IPS-20b (cell line): ENCODE results near the gene SPATS2L.

ENCODE experiments used
- H3K27ac ChIP-seq: one replicate; pipeline ENCODE4 v1.5.1; 2013; ENCODE audit warnings: low read length
- H3K27me3 ChIP-seq: 2 replicates; pipeline ENCODE4 v1.6.1; 2013; ENCODE audit warnings: mild to moderate bottlenecking, low read length, inconsistent platforms; ENCODE audit not compliant: insufficient read depth
- H3K36me3 ChIP-seq: 2 replicates; pipeline ENCODE4 v1.6.1; 2013; ENCODE audit warnings: low read depth, mild to moderate bottlenecking, inconsistent platforms, low read length, moderate library complexity; ENCODE audit not compliant: insufficient read depth
- H3K4me1 ChIP-seq: 2 replicates; pipeline ENCODE4 v1.6.1; 2013; ENCODE audit warnings: mild to moderate bottlenecking, control low read depth, inconsistent platforms, low read length, moderate library complexity; ENCODE audit not compliant: insufficient read depth
- H3K4me3 ChIP-seq: 2 replicates; pipeline ENCODE4 v1.5.1; 2013; ENCODE audit warnings: mild to moderate bottlenecking, low read length, inconsistent platforms
- H3K9ac ChIP-seq: 2 replicates; pipeline ENCODE4 v1.6.1; 2013; ENCODE audit warnings: low read depth, mild to moderate bottlenecking, inconsistent platforms, low read length, moderate library complexity
- H3K9me3 ChIP-seq: 2 replicates; pipeline ENCODE4 v1.6.1; 2013; ENCODE audit warnings: mild to moderate bottlenecking, low read depth, low read length, inconsistent platforms; ENCODE audit not compliant: insufficient read depth

The SPATS2L gene

DNA sequence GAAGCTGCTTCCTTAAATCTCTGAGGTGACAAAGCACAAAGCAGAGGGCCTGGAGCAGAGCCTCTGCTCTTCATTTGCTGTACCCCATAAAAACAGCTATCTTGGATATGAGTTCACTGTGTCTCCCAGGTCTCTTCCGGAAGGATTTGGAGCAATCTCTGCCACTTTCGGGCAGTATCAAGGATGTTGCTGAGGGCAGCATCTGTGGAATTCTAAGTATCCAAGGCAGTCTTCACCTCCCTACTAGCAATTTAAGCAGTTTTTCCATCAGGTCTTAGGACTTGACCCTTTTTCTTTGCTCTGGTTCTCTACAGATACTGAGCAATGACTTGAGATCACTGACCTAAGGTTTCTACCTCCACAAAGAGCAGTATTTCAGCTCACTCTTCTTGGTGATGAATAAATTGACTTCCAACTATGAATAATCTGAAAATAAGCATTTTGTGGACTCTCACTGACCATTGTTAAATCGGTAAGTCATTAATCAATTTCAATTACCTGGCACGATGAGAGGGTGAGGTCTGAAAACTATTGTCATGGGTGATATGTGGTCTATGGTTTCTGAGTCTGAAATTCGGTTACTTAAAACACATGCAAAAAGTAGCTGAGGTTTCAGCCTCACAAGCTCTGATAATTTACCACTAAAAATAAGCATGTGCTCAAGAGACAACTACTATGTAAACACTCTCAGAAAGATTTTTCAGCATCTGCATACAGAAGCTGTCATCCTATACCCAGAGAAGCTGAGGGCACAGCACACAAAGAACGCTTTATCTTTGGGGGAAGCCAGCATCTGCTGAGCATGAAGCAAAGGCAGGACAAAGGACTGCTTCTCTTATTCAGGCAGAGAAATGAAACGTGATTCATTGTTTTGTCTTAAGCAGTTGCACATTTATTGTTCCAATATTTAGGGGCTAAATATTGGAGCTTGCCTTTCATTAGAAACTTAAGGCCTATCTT, 32.1 kb upstream of the SPATS2L start:
- no peaks in the 10 kb centered on the region for H3K27me3 ChIP-seq
- H3K4me1 ChIP-seq: 0 out of 2 replicates have a peak, but pooled peaks cover 2% of the 10 kb centered on the region
- H3K9me3 ChIP-seq: no peaks in the 10 kb centered on the region
- H3K9ac ChIP-seq: no peak overlapping the region
- H3K27ac ChIP-seq: no peak overlapping the region
- H3K36me3 ChIP-seq: no peaks in the 10 kb centered on the region
- H3K4me3 ChIP-seq: no peak overlapping the region

GRCh38 chr2:200275295-200276013, 31.0 kb upstream of the SPATS2L start:
- H3K27ac ChIP-seq: no peak overlapping the region

DNA sequence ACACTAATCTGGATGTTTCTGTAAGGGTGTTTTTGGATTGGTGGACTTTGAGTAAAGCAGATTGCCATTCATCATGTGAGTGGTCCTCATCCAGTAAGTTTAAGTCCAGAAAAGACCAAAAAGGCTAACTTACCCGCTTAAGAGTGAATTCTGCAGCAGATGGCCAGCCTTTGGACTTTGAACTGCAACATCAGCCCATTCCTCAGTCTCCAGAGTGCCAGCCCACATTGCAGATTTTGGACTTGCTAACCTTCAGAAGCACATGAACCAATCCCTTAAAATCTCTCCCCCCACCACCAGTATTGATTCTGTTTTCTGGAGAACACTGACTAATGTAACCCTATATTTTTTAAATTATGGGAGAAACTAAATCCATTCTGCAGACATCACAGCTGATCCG, 30.0 kb upstream of the SPATS2L start:
- Histone ChIP-seq H3K9me3 (no peaks in the 10 kb centered on the region), H3K4me3 (no peak overlapping the region), H3K36me3 (no peaks in the 10 kb centered on the region), H3K27ac (no peak overlapping the region), H3K9ac (no peak overlapping the region), H3K4me1 (0 out of 2 replicates have a peak, but pooled peaks cover 2% of the 10 kb centered on the region), H3K27me3 (no peaks in the 10 kb centered on the region)

More at GRCh38 chr2:200275295-200276013, 31.0 kb upstream of the SPATS2L start:
- H3K27me3 ChIP-seq: no peaks in the 10 kb centered on the region
- H3K9ac ChIP-seq: no peak overlapping the region
- H3K4me3 ChIP-seq: no peak overlapping the region
- no peaks in the 10 kb centered on the region for H3K36me3 ChIP-seq
- H3K9me3 ChIP-seq: no peaks in the 10 kb centered on the region
- H3K4me1 ChIP-seq: 0 out of 2 replicates have a peak, but pooled peaks cover 2% of the 10 kb centered on the region

DNA sequence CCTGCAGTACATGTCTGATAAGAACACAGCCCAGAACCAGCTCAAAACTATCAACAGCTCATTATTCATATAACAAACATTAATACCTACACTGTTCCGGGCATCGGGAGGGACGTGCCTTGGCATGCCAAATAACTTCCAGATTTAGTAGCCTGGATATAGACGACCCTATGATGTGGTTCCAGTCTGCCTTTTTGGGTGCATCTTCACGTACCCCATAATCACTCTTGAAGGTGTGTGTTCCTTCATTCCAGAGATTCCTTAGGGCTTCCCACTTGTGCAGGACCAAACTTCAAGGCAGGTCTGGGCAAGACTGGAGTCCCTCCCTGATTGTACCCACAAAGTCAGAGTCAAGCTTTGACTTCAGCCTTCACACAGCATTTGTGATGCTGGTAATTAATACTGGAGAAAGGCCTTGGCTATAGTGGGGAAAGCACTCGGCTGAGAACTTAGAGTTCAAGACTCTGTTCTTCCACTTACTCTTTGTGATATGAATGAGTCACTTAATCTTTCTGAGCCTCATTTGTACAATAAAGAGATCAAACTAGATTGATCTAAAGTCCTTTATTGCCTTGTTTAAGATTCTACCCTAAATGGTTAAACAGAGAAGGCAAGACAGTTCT, 27.7 kb upstream of the SPATS2L start:
- Histone ChIP-seq H3K27ac (no peak overlapping the region), H3K36me3 (no peaks in the 10 kb centered on the region), H3K4me3 (no peak overlapping the region), H3K27me3 (no peaks in the 10 kb centered on the region), H3K4me1 (0 out of 2 replicates have a peak, but pooled peaks cover 2% of the 10 kb centered on the region), H3K9me3 (no peaks in the 10 kb centered on the region), H3K9ac (no peak overlapping the region)

GRCh38 chr2:200279857-200280256, 26.6 kb upstream of the SPATS2L start:
- Histone ChIP-seq H3K27ac (no peak overlapping the region), H3K36me3 (no peaks in the 10 kb centered on the region), H3K27me3 (no peaks in the 10 kb centered on the region), H3K4me3 (no peak overlapping the region), H3K9ac (no peak overlapping the region), H3K9me3 (no peaks in the 10 kb centered on the region), H3K4me1 (no peaks in the 10 kb centered on the region)

DNA sequence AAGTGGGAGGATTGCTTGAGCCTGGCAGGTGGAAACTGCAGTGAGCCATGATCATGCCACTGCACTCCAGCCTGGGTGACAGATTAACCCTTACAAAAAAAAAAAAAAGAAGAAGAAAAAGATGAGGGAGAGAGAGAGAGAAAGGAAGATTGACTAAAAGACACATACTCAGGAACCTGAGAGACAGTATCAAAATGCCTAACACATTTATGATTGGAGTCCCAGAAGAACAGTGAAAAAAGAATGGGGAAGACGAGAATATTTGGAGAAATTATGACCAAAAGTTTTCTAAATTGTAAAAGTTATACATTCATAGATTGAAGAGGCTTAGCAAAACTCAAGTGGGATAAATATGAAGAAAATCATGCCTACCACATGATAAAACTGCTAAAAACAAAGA, 19.9 kb upstream of the SPATS2L start:
- Histone ChIP-seq H3K27ac (no peak overlapping the region), H3K4me1 (no peaks in the 10 kb centered on the region), H3K36me3 (no peaks in the 10 kb centered on the region), H3K27me3 (no peaks in the 10 kb centered on the region), H3K9ac (no peak overlapping the region), H3K4me3 (no peak overlapping the region), H3K9me3 (no peaks in the 10 kb centered on the region; the same call in 1 of the 2 replicates)

- Histone ChIP-seq H3K27ac (no peak overlapping the region), H3K4me1 (no peaks in the 10 kb centered on the region), H3K9ac (no peak overlapping the region), H3K4me3 (no peak overlapping the region), H3K36me3 (no peaks in the 10 kb centered on the region), H3K27me3 (no peaks in the 10 kb centered on the region), H3K9me3 (no peaks in the 10 kb centered on the region; the same call in 1 of the 2 replicates)
Observed at GRCh38 chr2:200288670-200289429, 17.6 kb upstream of the SPATS2L start.

GRCh38 chr2:200296118-200296517, 10.4 kb upstream of the SPATS2L start:
- Histone ChIP-seq H3K4me3 (no peak overlapping the region), H3K36me3 (no peaks in the 10 kb centered on the region), H3K9ac (no peak overlapping the region), H3K9me3 (no peaks in the 10 kb centered on the region), H3K4me1 (no peaks in the 10 kb centered on the region), H3K27me3 (no peaks in the 10 kb centered on the region), H3K27ac (no peak overlapping the region)

DNA sequence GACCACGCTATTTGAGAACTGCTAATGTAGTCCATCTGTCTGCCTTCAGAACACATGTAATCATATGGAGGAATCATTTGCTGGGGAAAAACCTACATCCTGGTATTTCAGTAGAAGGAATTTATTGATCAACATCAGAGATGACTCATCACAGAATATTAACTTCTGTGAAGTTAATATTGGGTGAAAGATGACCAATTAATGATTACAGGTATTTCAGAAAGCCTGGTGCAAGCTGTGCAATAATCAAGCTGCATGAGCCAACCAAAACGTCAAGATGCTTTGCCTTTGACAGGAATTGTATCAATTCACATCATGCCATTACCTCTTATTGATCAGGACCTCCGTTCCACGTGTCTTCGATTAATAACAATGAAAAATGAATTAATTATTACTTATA, 9.4 kb upstream of the SPATS2L start:
- no peak overlapping the region for H3K9ac ChIP-seq
- H3K27ac ChIP-seq: no peak overlapping the region
- H3K9me3 ChIP-seq: no peaks in the 10 kb centered on the region
- H3K4me1 ChIP-seq: no peaks in the 10 kb centered on the region
- H3K27me3 ChIP-seq: no peaks in the 10 kb centered on the region
- no peak overlapping the region for H3K4me3 ChIP-seq
- H3K36me3 ChIP-seq: no peaks in the 10 kb centered on the region

GRCh38 chr2:200297989-200298388, 8.5 kb upstream of the SPATS2L start:
- Histone ChIP-seq H3K27ac (no peak overlapping the region), H3K4me1 (no peaks in the 10 kb centered on the region), H3K27me3 (no peaks in the 10 kb centered on the region), H3K9me3 (no peaks in the 10 kb centered on the region), H3K4me3 (no peak overlapping the region), H3K9ac (no peak overlapping the region), H3K36me3 (no peaks in the 10 kb centered on the region)

DNA sequence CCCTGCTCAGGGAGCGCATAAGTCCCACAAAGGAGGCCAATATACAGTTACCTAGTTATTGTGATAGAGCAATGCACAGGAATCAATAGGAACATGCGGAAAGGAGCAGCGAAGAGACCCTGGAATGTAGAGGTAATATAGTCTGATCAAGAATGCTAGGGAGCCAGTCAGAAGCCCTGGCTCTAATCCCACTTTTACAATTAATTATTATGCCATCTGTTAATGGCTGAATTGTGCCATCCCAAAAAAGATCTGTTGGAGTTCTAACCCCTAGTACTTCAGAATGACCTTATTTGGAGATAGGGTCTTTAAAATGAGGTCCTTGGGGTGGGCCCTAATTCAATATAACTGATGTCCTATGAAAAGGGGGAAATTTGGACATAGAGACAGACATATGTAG, 7.7 kb upstream of the SPATS2L start:
- no peak overlapping the region for H3K4me3 ChIP-seq
- H3K9me3 ChIP-seq: no peaks in the 10 kb centered on the region
- H3K4me1 ChIP-seq: no peaks in the 10 kb centered on the region
- no peak overlapping the region for H3K9ac ChIP-seq
- no peak overlapping the region for H3K27ac ChIP-seq
- no peaks in the 10 kb centered on the region for H3K27me3 ChIP-seq
- H3K36me3 ChIP-seq: no peaks in the 10 kb centered on the region
